Right atrium auricular region (tissue), 2 donors: ENCODE results near the gene PRDM10. TPM values are rescaled to one million over a fixed set of nuclear protein-coding genes. Genes with fewer than 3 reads are reported as not detected.

ENCODE experiments used
- DNase-seq: peaks from one replicate; pipeline ENCODE4 v3.0.0-alpha.2; 2019; ENCODE audit warnings: low spot score
- H3K27ac ChIP-seq, 2 donors: fragments of 200-600 bp; sonication (generic); 1 replicate in 1 of 2; 2 replicates in 1 of 2; pipeline ENCODE4 v1.5.1; 2016 to 2019
- H3K27me3 ChIP-seq, 2 donors: fragments of 200-600 bp; sonication (generic); one replicate each; pipeline versions ENCODE4 v1.5.1 to v1.6.0; 2017 to 2019
- H3K36me3 ChIP-seq: fragments of 200-600 bp; sonication (generic); one replicate; pipeline ENCODE4 v1.5.1; 2016
- H3K4me1 ChIP-seq, 2 donors: fragments of 200-600 bp; sonication (generic); one replicate each; pipeline versions ENCODE4 v1.5.1 to v1.6.0; 2017 to 2019
- H3K4me3 ChIP-seq, 2 donors: fragments of 200-600 bp; sonication (generic); 1 replicate in 1 of 2; 2 replicates in 1 of 2; pipeline ENCODE4 v1.5.1; 2017 to 2019; ENCODE audit warnings: mild to moderate bottlenecking in 1 of 2, moderate library complexity in 1 of 2
- H3K9me3 ChIP-seq, 2 donors: fragments of 200-600 bp; sonication (generic); one replicate each; pipeline ENCODE4 v1.5.1; 2019
- CTCF ChIP-seq, 2 donors: fragments of 200-600 bp; sonication (generic); IDR thresholded peaks; one replicate each; pipeline ENCODE4 v1.5.1; 2019; ENCODE audit warnings: antibody characterized with exemption in 2 of 2
- total RNA-seq, 2 donors: library from RNA; depleted of rRNA; stranded (reverse); fragments of >200 nt; gene quantifications; one replicate each; pipeline ENCODE4 v1.1.0, GENCODE V29; 2016

Gene PRDM10
- total RNA-seq, 2 donors from 2014 or later, result 4.3 TPM

- Histone ChIP-seq H3K36me3 (no peaks in the 10 kb centered on the region), H3K27me3 (no peaks in the 10 kb centered on the region), H3K4me3 (peak overlapping the region; percentile 85 to 86), H3K9me3 (no peaks in the 10 kb centered on the region), H3K27ac (peak overlapping the region; percentile 100), H3K4me1 (peaks cover 0 to 20% of the 10 kb centered on the region in 2 donors)
- DNase-seq, result no peak
- TF ChIP-seq CTCF (IDR thresholded peaks at IDR 0.05), result peak in 1 of 2 donors; percentile 46
These were observed 1.0 kb upstream of the PRDM10 start for GRCh38 chr11:130003717-130004001.

- H3K9me3 ChIP-seq, result no peaks in the 10 kb centered on the region
- peaks cover 0 to 20% of the 10 kb centered on the region in 2 donors for H3K4me1 ChIP-seq
- peak overlapping the region; percentile 85 to 86 for H3K4me3 ChIP-seq
- TF ChIP-seq CTCF (IDR thresholded peaks at IDR 0.05), result no peak
- peak overlapping the region; percentile 100 for H3K27ac ChIP-seq
- peak; percentile 96 for DNase-seq
- H3K36me3 ChIP-seq, result no peaks in the 10 kb centered on the region
- H3K27me3 ChIP-seq, result no peaks in the 10 kb centered on the region
These were observed 446 bp upstream of the PRDM10 start for GRCh38 chr11:130002846-130003716.

- H3K27ac ChIP-seq, result peak overlapping the region; percentile 100
- no peak for DNase-seq
- H3K9me3 ChIP-seq, result no peaks in the 10 kb centered on the region
- no peak for TF ChIP-seq CTCF (IDR thresholded peaks at IDR 0.05)
- H3K4me1 ChIP-seq, result peaks cover 0 to 21% of the 10 kb centered on the region in 2 donors
- H3K27me3 ChIP-seq, result no peaks in the 10 kb centered on the region
- H3K36me3 ChIP-seq, result no peaks in the 10 kb centered on the region
- peak overlapping the region; percentile 85 to 86 for H3K4me3 ChIP-seq
These were observed 929 bp downstream of the PRDM10 start for GRCh38 chr11:130001461-130002351.

- peak overlapping the region in 1 of 2 donors; percentile 100 for H3K27ac ChIP-seq
- peaks cover 0 to 31% of the 10 kb centered on the region in 2 donors for H3K4me1 ChIP-seq
- no peak overlapping the region for H3K4me3 ChIP-seq
- H3K9me3 ChIP-seq, result no peaks in the 10 kb centered on the region
- DNase-seq, result no peak
- no peak for TF ChIP-seq CTCF (IDR thresholded peaks at IDR 0.05)
- H3K27me3 ChIP-seq, result no peaks in the 10 kb centered on the region
- no peaks in the 10 kb centered on the region for H3K36me3 ChIP-seq
These were observed 2.0 kb downstream of the PRDM10 start for GRCh38 chr11:130000552-130001176.

- H3K4me3 ChIP-seq, result no peak overlapping the region
- H3K27me3 ChIP-seq, result no peaks in the 10 kb centered on the region
- peaks cover 0 to 34% of the 10 kb centered on the region in 2 donors for H3K4me1 ChIP-seq
- no peak overlapping the region for H3K27ac ChIP-seq
- no peak for DNase-seq
- no peaks in the 10 kb centered on the region for H3K9me3 ChIP-seq
- H3K36me3 ChIP-seq, result no peaks in the 10 kb centered on the region
- TF ChIP-seq CTCF (IDR thresholded peaks at IDR 0.05), result no peak
These were observed 3.2 kb downstream of the PRDM10 start for GRCh38 chr11:129999407-129999806.
